HepG2 (cell line): Measurements from ENCODE around the gene ISOC2. TPM values are rescaled to one million over a fixed set of nuclear protein-coding genes. Genes with fewer than 3 reads are reported as not detected.

ENCODE experiments used
- AHR ChIP-seq: IDR thresholded peaks from 2 replicates; pipeline ENCODE4 v1.6.1; 2018; ENCODE audit warnings: missing genetic modification reagents, missing compliant biosample characterization
- CSRNP1 ChIP-seq: sonication (generic); formaldehyde crosslinking; IDR thresholded peaks from 2 replicates; pipeline ENCODE4 v1.8.1; 2023; ENCODE audit warnings: mild to moderate bottlenecking, missing genetic modification reagents
- KIAA2018 ChIP-seq: sonication (generic); formaldehyde crosslinking; IDR thresholded peaks from 2 replicates; pipeline ENCODE4 v1.5.0; 2020; ENCODE audit warnings: mild to moderate bottlenecking, missing genetic modification reagents, borderline replicate concordance
- KLF15 ChIP-seq: sonication (generic); formaldehyde crosslinking; IDR thresholded peaks from 2 replicates; pipeline ENCODE4 v1.8.1; 2023; ENCODE audit warnings: borderline replicate concordance, mild to moderate bottlenecking, inconsistent platforms, missing genetic modification reagents, mixed read lengths
- RXRB ChIP-seq: IDR thresholded peaks from 2 replicates; pipeline ENCODE4 v1.6.1; 2016; ENCODE audit warnings: borderline replicate concordance, missing genetic modification reagents, missing compliant biosample characterization
- ZFP37 ChIP-seq: sonication (generic); formaldehyde crosslinking; IDR thresholded peaks from 2 replicates; pipeline ENCODE4 v1.4.0; 2020; ENCODE audit warnings: missing genetic modification reagents, borderline replicate concordance
- ZNF280B ChIP-seq: sonication (generic); formaldehyde crosslinking; IDR thresholded peaks from 2 replicates; pipeline ENCODE4 v1.5.0; 2020; ENCODE audit warnings: missing genetic modification reagents, mild to moderate bottlenecking, borderline replicate concordance
- ZNF296 ChIP-seq: sonication (generic); formaldehyde crosslinking; conservative IDR thresholded peaks from 2 replicates; pipeline ENCODE4 v1.5.0; 2020; ENCODE audit warnings: mild to moderate bottlenecking, missing genetic modification reagents
- ZNF558 ChIP-seq: sonication (generic); formaldehyde crosslinking; IDR thresholded peaks from 2 replicates; pipeline ENCODE4 v1.9.0; 2022; ENCODE audit warnings: mild to moderate bottlenecking, missing genetic modification reagents, borderline replicate concordance
- ZNF687 ChIP-seq: sonication (generic); formaldehyde crosslinking; IDR thresholded peaks from 2 replicates; pipeline ENCODE4 v1.5.1; 2020; ENCODE audit warnings: mild to moderate bottlenecking, missing genetic modification reagents, moderate library complexity
- ZSCAN21 ChIP-seq: sonication (generic); formaldehyde crosslinking; IDR thresholded peaks from 2 replicates; pipeline ENCODE4 v1.8.0; 2022; ENCODE audit warnings: mild to moderate bottlenecking, missing genetic modification reagents, moderate library complexity, borderline replicate concordance
- polyA plus RNA-seq, 8 experiments: library from polyadenylated mRNA; depleted of rRNA in 3 of 8; stranded (reverse) in 7 of 8; unstranded in 1 of 8; fragments of >200 nt; fragmentation: Illumina TruSeq in 4 of 8; extraction: Trizol in 4 of 8; gene quantifications; 2 replicates each; pipeline versions ENCODE4 v1.2.1 to v1.2.3, GENCODE V29; 2011 to 2016; ENCODE audit warnings: low read depth in 4 of 8, missing spikeins in 1 of 8, mixed read lengths in 1 of 8; ENCODE audit not compliant: insufficient read depth in 1 of 8
- total RNA-seq, 5 experiments: library from RNA; depleted of rRNA; stranded (reverse); fragments of >200 nt; fragmentation: Illumina TruSeq; extraction: Trizol; gene quantifications; 2 replicates each; pipeline ENCODE4 v1.2.3, GENCODE V29; 2016; ENCODE audit warnings: low read depth in 1 of 5

The ISOC2 gene
- total and polyA plus RNA-seq, 2 of the 13 experiments (the other 11 are each of a cell fraction or from before 2014, with no cell fraction given): 76.8 to 105 TPM

- no peak for TF ChIP-seq AHR
- TF ChIP-seq KLF15 (CRISPR knock-in tag): 0 out of 2 replicates have a peak, but pooled peaks have one; percentile 32
- 0 out of 2 replicates have a peak, but pooled peaks have one; percentile 16 for TF ChIP-seq ZFP37
- no peak for TF ChIP-seq RXRB (CRISPR knock-in tag)
- TF ChIP-seq ZNF296 (CRISPR knock-in tag): 0 out of 2 replicates have a peak, but pooled peaks have one; percentile 40
- TF ChIP-seq KIAA2018 (CRISPR knock-in tag): 0 out of 2 replicates have a peak, but pooled peaks have one; percentile 5
- 0 out of 2 replicates have a peak, but pooled peaks have one; percentile 31 for TF ChIP-seq ZNF280B (CRISPR knock-in tag)
- 0 out of 2 replicates have a peak, but pooled peaks have one; percentile 40 for TF ChIP-seq ZNF558 (CRISPR knock-in tag)
- TF ChIP-seq CSRNP1 (CRISPR knock-in tag): 0 out of 2 replicates have a peak, but pooled peaks have one; percentile 34
- 0 out of 2 replicates have a peak, but pooled peaks have one; percentile 11 for TF ChIP-seq ZNF687 (CRISPR knock-in tag)
- TF ChIP-seq ZSCAN21 (CRISPR knock-in tag): no peak
These were observed 658 bp upstream of the ISOC2 start (continued) for GRCh38 chr19:55461974-55462626.
